Mononuclear cell (primary cell): ENCODE data around the gene TFEB. TPM values are rescaled to one million over a fixed set of nuclear protein-coding genes. Genes with fewer than 3 reads are reported as not detected.

ENCODE experiments used
- H3K27me3 ChIP-seq: 2 replicates; pipeline ENCODE4 v1.6.0; 2011; ENCODE audit warnings: low read length, control low read depth; ENCODE audit not compliant: insufficient read depth
- H3K4me1 ChIP-seq: 2 replicates; pipeline ENCODE4 v1.5.1; 2011; ENCODE audit warnings: mild to moderate bottlenecking, low read length, control low read depth; ENCODE audit not compliant: insufficient read depth
- H3K4me3 ChIP-seq: 2 replicates; pipeline ENCODE4 v1.5.1; 2011; ENCODE audit warnings: mild to moderate bottlenecking, low read length, moderate library complexity
- H3K9me3 ChIP-seq: 2 replicates; pipeline ENCODE4 v1.5.1; 2011; ENCODE audit warnings: low read depth, mild to moderate bottlenecking, control low read depth, low read length
- total RNA-seq: library from RNA; depleted of rRNA; stranded (reverse); fragments of >200 nt; gene quantifications from one replicate; pipeline ENCODE4 v1.2.3, GENCODE V29; 2012

The TFEB gene
- total RNA-seq, 1 donor, result 18.1 TPM

DNA sequence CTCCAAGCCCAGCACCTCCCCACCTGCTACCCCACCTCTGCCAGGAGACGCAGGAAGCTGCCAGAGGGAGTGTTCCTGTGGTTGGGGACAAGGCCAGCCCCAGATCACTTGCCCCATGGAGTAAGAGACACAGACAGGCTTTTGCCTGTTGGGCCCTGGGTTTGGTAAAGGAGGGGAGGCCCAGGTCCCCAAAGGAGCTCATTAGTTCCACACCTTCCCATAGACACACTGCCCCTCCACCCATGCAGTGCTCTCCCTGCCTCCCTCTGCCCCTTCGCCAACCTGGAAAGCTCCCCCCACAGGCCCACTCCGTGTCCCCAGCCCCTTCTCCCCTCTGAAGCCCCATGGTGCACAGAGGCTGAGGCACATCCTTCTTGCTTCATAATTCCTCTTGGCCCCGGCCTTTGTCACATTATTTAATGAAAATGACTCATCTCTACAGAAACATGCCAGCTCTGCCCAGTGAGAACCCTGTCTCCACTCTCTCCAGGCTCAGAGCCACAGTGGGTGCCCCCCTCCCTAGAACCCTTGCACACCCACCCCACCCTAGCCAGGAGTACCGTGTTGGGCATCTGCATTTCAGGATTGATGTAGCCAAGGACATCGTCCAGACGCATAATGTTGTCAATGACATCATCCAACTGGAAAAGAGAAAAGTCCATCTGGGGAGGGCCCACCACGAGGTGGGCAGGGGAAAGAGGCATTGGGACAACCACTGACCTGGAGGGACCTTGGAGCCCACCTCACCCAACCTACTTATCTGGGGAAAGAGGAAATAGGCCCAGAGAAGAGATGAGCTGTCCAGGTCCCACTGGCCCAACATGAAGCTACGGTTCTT, 46.0 kb downstream of the TFEB start:
- no peaks in the 10 kb centered on the region for H3K4me1 ChIP-seq
- no peaks in the 10 kb centered on the region for H3K9me3 ChIP-seq
- H3K27me3 ChIP-seq, result no peaks in the 10 kb centered on the region
- no peak overlapping the region for H3K4me3 ChIP-seq

DNA sequence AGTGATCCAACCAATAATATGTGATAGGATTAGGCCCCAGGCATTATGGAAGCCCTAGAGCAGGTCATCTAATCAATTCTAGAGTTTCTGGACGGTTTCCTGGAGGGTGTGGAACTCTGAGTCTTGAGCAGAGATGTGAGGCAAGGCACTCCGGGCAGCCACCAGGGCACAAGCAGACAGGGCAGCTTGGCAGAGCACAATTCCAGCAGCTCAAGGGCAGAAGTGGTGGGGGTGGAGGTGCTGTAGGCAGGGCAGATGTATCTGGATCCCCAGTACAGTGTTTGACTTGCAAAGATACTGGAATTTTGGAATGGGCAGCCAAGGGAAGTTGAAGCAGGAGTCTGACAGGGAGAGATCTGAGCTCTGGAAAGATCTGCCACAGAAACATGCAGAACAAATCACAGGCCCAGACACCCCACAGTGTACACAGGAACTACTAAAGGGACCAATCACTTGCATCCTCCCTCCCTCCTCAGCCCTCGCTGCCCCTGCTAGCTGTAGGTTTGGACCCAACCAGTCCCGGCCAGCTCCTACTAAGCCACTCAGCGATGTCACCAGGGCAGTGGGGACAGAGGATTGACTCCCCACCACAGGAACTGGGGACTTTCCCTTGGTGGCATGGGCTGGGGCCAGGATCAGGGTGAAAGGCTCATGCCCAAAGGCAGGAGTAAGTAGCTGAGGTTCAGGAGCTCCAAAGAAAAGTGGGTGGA, 47.0 kb downstream of the TFEB start:
- H3K4me1 ChIP-seq, result peaks cover 7% of the 10 kb centered on the region
- H3K4me3 ChIP-seq, result no peak overlapping the region
- no peaks in the 10 kb centered on the region for H3K9me3 ChIP-seq
- no peaks in the 10 kb centered on the region for H3K27me3 ChIP-seq

DNA sequence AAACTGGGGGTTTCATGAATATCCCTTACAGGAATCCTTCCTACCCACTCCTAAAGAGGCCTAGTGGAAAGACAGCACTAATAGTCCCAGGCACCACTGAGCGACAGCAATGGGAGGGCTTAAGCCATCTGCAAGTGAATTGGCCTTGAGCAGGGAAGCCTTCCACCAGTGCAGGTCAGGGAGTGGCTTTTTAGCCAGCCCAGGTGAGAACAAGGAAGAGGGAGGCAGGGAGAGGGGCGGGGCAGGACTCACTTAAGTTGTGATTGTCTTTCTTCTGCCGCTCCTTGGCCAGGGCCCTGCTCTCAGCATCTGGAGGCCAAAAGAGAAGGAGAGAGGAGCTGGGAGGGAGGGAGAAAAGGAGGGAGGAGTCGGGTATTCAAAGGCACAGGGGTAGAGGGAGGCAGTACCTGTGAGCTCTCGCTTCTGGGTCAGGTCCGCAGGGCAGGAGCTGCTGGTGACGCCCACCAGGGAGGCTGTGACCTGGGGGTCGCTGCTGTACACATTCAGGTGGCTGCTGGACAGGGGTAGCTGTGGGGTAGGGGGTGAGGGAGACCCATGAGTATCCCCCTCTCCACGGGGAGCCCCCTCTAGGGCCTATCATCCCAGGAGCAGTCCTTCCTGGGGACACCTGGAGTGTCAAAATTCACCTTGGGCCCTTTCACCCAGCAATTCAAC, 47.8 kb downstream of the TFEB start:
- H3K4me3 ChIP-seq, result no peak overlapping the region
- no peaks in the 10 kb centered on the region for H3K27me3 ChIP-seq
- H3K9me3 ChIP-seq, result no peaks in the 10 kb centered on the region
- peaks cover 15% of the 10 kb centered on the region for H3K4me1 ChIP-seq

DNA sequence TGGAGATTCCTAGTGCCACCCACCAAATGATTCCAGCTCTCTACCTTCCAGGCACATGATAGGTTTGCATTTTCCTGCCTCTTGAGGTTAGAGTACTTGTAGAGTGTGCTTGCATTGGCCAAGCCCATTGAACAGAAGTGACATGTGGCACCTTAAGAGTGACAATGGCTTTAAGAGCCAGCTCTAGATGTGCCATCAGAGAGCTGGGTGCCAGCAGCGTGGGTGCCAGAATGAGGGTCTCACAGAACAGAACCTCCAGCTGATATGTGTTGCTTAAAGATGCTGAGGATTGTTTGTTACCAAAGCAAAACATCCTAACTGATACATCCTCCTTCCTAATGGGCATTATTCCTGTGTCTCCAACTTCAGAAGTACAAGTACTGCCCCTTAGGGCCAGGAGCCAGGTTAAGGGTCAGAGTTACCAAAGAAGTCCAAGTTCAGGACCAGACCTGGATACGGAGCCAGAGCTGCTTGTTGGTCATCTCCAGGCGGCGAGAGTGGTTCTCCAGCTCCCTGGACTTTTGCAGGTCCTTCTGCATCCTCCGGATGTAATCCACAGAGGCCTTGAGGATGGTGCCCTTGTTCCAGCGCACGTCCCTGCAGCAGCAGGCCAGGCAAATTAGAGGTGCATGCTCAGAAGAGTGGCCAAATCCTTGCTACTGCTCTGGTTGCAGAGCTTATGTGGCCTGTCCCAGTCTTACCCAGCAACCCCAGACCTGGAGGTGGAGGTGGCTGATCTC, 49.6 kb downstream of the TFEB start:
- Histone ChIP-seq H3K4me3 (no peak overlapping the region), H3K27me3 (no peaks in the 10 kb centered on the region), H3K4me1 (peaks cover 24% of the 10 kb centered on the region), H3K9me3 (no peaks in the 10 kb centered on the region)

DNA sequence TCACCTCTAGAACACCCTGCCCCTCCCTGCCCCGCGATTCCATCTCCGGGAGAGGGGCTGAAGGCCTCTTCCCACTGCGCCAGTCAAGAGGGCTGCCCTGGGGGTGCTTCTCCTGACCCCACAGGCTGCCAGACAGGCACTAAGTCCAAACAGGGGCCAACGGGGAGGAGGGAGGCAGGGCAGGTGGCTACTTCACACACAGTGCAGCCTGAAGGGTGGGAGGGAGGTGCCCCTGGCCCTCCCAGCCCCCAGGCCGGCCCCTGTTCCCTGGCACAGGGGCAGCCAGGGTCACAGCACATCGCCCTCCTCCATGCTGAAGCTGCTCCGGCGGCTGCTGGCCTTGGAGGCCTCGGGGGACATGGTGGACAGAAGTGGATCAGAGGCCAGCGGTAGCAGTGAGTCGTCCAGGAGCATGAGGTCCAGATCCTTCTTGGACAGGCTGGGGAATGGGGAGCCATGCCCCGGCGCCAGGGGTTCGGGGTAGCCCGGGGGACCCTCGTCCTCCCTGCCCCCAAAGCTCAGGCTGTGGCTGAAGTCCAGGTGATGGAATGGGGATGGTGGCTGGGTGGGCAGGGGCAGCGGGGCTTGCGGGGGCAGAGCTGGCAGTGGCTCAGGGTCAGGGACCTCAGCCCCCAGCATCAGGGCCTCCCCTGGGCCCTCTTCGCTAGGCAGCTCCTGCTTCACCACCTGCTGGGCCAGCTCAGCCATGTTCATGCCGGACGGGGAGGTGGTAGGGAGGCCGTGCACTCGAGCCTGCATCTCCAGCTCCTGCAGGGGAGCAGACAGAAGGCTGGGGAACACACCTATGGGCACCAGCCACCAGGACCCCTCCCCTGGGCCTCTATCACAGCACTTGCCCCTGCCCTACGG, 50.9 kb downstream of the TFEB start:
- Histone ChIP-seq H3K4me3 (no peak overlapping the region), H3K4me1 (peaks cover 24% of the 10 kb centered on the region), H3K27me3 (no peaks in the 10 kb centered on the region), H3K9me3 (no peaks in the 10 kb centered on the region)

DNA sequence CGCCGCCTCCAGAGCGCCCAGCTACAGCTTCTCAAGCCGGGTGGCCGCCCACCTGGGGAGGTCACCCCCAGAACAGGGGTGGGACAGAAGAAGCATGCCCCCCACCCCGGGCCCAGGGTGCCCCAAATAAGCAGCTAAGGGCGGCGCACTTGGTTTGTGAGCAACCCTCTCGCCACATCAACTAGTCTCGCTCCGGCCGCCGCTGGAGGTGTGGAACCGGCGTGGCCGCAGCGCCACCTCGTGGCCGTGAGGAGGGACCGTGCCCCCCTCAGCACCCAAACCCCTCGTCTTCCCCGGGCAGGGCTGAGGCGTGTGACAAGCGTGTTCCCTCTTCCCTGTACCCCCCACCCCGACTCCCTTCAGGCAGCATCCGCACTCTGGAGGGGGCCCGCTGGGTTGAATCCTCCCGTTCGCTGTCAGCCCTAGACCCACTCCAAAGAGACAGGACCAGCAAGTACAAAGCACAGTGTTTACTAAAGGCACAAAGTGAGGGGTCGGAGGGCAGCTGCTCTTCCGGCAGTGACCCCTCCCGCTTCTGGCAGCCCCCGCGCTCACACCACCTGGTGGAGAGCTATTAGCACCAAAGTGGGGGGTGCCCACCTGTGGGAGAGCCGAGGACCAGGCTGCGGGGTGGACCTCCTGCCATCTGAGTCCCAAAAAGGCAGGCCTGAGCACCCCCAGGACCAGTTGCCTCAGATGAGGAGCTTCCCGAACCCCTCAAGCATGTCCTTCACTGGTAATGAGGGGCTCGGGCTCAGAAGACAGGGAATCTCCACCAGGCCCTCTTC, 51.7 kb downstream of the TFEB start:
- peaks cover 24% of the 10 kb centered on the region for H3K4me1 ChIP-seq

DNA sequence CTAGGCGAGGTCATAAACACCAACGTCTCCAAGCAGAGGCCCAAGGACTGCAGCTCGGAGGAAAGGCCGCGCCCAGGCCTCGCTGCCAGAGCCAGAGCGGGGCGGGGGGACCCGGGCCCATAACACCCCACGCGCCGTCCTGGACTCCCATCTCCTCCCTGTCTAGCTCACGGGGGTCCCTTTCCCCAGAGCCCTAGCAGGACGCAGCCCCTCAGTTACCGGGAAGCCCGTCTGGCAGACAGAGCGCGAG, 52.2 kb downstream of the TFEB start:
- H3K9me3 ChIP-seq, result no peaks in the 10 kb centered on the region
- H3K4me1 ChIP-seq, result peaks cover 24% of the 10 kb centered on the region
- H3K27me3 ChIP-seq, result no peaks in the 10 kb centered on the region
- peak overlapping the region; percentile 36 for H3K4me3 ChIP-seq

More for the DNA sequence above, 51.7 kb downstream of the TFEB start:
- no peaks in the 10 kb centered on the region for H3K9me3 ChIP-seq
- peak overlapping the region; percentile 36 for H3K4me3 ChIP-seq
- no peaks in the 10 kb centered on the region for H3K27me3 ChIP-seq

DNA sequence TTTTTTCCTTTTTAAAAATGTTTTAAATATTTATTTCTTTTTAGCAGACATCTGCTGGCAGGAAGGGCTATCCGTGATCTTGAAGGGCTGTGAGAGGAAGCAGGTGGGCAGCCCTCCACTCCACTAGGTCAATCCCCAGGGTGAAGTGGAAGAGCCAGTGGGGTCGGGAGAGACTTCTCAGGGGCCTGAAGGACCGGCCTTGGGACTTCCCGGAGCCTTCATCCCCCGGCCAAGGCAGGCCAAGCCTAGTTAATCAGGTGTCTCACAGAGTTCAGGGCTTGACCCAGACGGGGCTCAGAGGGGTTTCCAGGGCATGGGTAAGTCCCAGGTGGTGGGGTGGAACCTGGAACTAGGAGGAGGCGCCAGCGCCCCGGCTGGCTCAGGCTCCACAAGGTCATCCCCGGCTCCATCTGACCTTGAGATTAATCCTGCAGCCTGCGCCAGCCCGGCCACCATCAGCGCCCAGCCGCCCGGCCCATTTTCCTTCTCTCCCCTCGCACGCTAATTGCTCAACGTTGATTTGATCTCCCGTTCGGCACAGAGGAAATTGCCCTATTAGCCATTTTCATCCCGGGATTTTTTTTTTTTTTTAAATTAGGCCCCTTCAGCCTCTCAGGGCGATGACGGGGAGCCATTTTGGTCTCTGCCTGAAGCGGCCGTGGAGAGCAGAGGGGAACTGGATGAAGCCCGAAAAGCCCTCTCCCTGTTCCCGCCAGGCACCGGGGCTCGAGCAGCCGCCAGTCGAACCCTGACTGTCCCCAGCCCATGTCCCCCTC, 52.7 kb downstream of the TFEB start:
- H3K27me3 ChIP-seq, result no peaks in the 10 kb centered on the region
- H3K9me3 ChIP-seq, result no peaks in the 10 kb centered on the region
- peak overlapping the region; percentile 36 for H3K4me3 ChIP-seq
- H3K4me1 ChIP-seq, result peaks cover 24% of the 10 kb centered on the region

DNA sequence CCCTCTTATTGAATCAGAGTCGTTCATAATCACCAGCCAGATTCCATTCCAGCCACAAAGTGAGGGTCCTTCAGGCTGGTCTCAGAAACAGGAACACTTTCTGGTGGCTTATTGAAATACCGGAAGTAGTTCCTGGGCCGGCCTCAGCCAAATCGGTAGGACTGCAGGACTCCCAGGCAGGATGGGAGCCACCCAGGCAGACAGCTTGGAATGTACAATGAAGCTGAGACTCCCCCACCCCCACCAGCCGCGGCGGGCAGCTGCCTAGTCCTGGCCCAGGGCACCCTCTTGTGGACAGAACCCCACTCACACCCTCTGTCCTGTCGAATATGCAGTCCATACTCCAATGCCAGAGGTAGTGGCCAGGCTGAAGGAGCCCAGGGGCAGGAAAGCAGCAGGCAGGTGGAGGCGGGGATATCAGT, 53.3 kb downstream of the TFEB start:
- no peak overlapping the region for H3K4me3 ChIP-seq
- H3K4me1 ChIP-seq, result peaks cover 24% of the 10 kb centered on the region
- H3K9me3 ChIP-seq, result no peaks in the 10 kb centered on the region
- no peaks in the 10 kb centered on the region for H3K27me3 ChIP-seq

DNA sequence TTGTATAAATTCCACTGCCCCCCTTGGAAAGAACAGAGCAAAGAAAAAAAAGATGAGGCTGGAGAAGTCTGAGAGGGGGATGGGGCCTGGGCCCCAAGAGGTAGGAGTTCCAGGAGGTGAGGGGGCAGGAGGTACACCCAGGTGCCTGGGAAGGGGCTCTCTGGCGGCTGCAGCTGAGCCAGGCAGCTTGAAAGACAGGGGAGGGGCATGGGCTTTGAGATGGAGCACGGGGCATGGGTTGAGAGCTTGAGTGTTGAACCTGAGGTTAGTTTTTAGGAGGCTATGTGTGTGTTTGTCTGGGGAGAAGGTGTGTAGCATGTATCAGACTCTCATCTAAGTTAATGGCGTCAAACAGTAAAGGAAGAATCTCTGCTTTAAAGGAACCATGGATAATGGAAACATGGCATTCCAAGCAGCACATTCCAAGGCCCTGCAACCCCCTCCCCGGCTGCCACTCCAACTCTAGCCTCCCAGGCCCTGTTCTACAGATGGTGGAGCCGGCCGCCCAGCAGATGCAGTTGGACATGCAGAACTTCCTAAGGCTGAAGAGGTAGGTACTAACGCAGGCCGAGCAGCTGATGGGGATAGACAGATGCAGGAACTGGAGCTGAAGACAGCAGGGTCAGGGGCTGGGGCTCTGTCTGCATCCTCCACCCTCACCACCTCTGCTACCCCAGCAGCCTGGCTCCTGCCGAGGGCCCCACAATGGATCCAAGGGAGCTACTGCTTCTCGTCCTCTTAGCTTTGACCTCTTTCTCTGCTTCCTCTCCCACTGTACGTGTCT, 55.0 kb downstream of the TFEB start:
- Histone ChIP-seq H3K27me3 (no peaks in the 10 kb centered on the region), H3K4me3 (no peak overlapping the region), H3K4me1 (peaks cover 24% of the 10 kb centered on the region), H3K9me3 (no peaks in the 10 kb centered on the region)

DNA sequence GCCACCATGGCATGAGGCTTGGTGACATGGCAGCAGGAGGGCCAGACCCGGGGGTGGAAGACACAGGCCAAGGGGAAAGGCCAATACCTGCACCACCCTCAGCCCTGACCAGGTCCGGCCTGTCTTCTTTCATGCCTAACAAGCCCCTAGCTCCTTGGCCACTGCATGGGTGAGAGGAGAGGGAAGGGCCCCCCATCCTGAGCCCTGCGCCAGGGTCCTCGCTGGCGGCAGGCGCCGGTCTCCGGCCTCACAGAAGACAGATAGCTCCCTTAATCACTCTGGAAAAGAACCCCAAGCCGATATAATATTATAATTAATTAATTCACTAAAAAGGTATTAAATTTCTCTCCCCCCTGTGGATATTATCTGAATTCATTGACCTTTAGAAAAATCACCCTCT, 55.7 kb downstream of the TFEB start:
- Histone ChIP-seq H3K9me3 (no peaks in the 10 kb centered on the region), H3K4me1 (peaks cover 24% of the 10 kb centered on the region), H3K27me3 (no peaks in the 10 kb centered on the region), H3K4me3 (no peak overlapping the region)

DNA sequence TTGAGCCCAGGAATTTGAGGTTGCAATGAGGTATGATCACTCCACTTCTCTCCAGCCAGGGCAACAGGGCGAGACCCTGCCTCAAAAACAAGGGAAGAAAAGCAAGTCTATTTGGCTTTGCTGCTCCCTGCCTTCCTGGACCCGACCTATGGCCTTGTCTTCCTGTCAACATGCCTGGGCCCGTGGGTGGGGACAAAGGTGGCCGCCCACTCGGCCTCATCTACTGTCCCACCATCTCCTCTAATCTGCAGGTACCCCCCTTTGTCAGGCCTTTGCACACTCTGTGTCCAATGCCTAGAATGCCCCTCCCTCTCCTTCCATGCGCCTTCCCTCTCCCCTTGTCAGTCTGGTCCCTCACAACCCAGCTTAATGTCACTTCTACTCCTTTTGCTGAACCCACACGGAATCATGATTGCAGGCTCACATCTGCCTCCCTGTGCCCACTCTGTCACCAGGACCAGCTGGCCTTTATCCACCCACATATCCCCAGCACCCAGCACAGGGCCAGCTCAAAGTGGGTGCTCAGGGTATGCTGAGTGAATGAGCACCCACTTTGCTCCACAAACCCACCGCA, 56.8 kb downstream of the TFEB start:
- Histone ChIP-seq H3K9me3 (no peaks in the 10 kb centered on the region), H3K27me3 (no peaks in the 10 kb centered on the region), H3K4me1 (peaks cover 18% of the 10 kb centered on the region), H3K4me3 (no peak overlapping the region)
